Body of pancreas (tissue), 4 donors: Measurements from ENCODE around the gene ZMYND11. TPM values are rescaled to one million over a fixed set of nuclear protein-coding genes. Genes with fewer than 3 reads are reported as not detected.
A peak's percentile ranks its signal among the peaks of the same experiment; 100 is the strongest.

ENCODE experiments used
- ATAC-seq: fragments of 150-250 bp; one replicate; pipeline ENCODE4 v1.9.1; 2016
- DNase-seq, 4 donors: peaks; one replicate each; pipeline ENCODE4 v3.0.0-alpha.2; 2019
- H3K27ac ChIP-seq, 4 donors: fragments of 200-600 bp; sonication (generic); 1 replicate in 3 of 4; 2 replicates in 1 of 4; pipeline versions ENCODE4 v1.5.1 to v1.6.1; 2016 to 2019; ENCODE audit warnings: mild to moderate bottlenecking in 1 of 4, mixed read lengths in 1 of 4, moderate library complexity in 1 of 4
- H3K27me3 ChIP-seq, 2 donors: fragments of 200-600 bp; sonication (generic); one replicate each; pipeline ENCODE4 v1.6.0; 2016; ENCODE audit warnings: mild to moderate bottlenecking in 1 of 2
- H3K36me3 ChIP-seq, 2 donors: fragments of 200-600 bp; sonication (generic); replicated peaks in 1 of 2; 2 replicates each; pipeline ENCODE4 v1.5.1; 2016; ENCODE audit warnings: low read depth in 2 of 2; ENCODE audit not compliant: insufficient read depth in 1 of 2
- H3K4me1 ChIP-seq: fragments of 200-600 bp; sonication (generic); one replicate; pipeline ENCODE4 v1.6.0; 2016
- H3K4me3 ChIP-seq, 2 donors: fragments of 200-600 bp; sonication (generic); 1 replicate in 1 of 2; 2 replicates in 1 of 2; pipeline ENCODE4 v1.5.1; 2016 to 2019
- H3K9me3 ChIP-seq, 3 donors: fragments of 200-600 bp; sonication (generic); 1 replicate in 2 of 3; 2 replicates in 1 of 3; pipeline ENCODE4 v1.5.1; 2016
- CTCF ChIP-seq, 7 experiments: fragments of 450-650 bp in 4 of 7; fragments of 200-600 bp in 3 of 7; sonication (generic) in 3 of 7; IDR thresholded peaks; one replicate each; pipeline ENCODE4 v1.5.1; 2016 to 2019; ENCODE audit warnings: antibody characterized with exemption in 7 of 7
- POLR2A ChIP-seq, 3 donors: fragments of 450-650 bp; IDR thresholded peaks; one replicate each; pipeline ENCODE4 v1.6.1; 2016; ENCODE audit warnings: antibody characterized with exemption in 3 of 3, mild to moderate bottlenecking in 2 of 3
- WGBS, 2 donors: methylation state at CpG; one replicate each; pipeline ENCODE4 v1.1.5; 2017; 5-methylcytosine and 5-hydroxymethylcytosine counted together
- intact Hi-C: fragments of 100-400 bp; cut with DNase I; formaldehyde crosslinking; loops from one replicate; pipeline ENCODE4 v1.15.1; 2023
- total RNA-seq, 2 donors: library from RNA; depleted of rRNA; stranded (reverse); fragments of >200 nt; gene quantifications; one replicate each; pipeline ENCODE4 v1.1.0, GENCODE V29; 2016

ZMYND11 gene
- total RNA-seq, 2 donors from 2014 or later: 37.6 to 43.8 TPM

GRCh38 chr10:201328-201771, 66.1 kb downstream of the ZMYND11 start:
- no peaks in the 10 kb centered on the region for H3K27me3 ChIP-seq
- DNase-seq: no peak
- H3K4me1 ChIP-seq: no peaks in the 10 kb centered on the region
- H3K36me3 ChIP-seq: no peaks in the 10 kb centered on the region
- no peaks in the 10 kb centered on the region for H3K9me3 ChIP-seq
- no peak for ATAC-seq
- no peak overlapping the region for H3K4me3 ChIP-seq
- 87 to 93% methylated on average over 6 of the region's 6 CpGs for WGBS, 2 donors
- no peak overlapping the region for H3K27ac ChIP-seq
- no peak for TF ChIP-seq CTCF (IDR thresholded peaks at IDR 0.05)
- no peak for TF ChIP-seq POLR2A (IDR thresholded peaks at IDR 0.05)
- intact Hi-C loops: no loop called here

DNA sequence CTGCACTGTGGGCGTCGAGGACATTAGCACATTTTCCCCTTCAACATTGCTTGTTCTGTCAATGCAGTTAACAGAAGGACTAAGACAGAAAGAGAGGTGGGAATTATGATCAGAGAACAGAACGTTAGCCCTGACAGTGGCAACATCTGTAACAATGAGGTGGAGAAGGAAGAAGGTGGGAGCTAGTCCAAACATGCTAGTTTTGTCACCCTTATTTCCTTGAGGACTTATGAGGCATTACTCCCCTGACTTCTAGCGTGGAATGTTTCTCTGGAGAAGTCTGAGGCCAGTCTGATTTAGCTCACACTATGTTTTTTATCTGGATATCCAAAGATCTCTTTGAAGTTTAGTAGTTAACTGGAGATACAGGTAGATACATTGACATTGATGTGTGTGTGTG, 73.4 kb downstream of the ZMYND11 start:
- intact Hi-C loops: no loop called here
- ATAC-seq (no peak), DNase-seq (no peak)
- Histone ChIP-seq H3K27me3 (no peaks in the 10 kb centered on the region), H3K9me3 (no peaks in the 10 kb centered on the region), H3K27ac (no peak overlapping the region), H3K36me3 (no peaks in the 10 kb centered on the region), H3K4me3 (no peak overlapping the region), H3K4me1 (peaks cover 6% of the 10 kb centered on the region)
- TF ChIP-seq POLR2A (IDR thresholded peaks at IDR 0.05): no peak
- WGBS, 2 donors: 93 to 96% methylated on average over 4 of the region's 4 CpGs

GRCh38 chr10:209357-209756, 74.1 kb downstream of the ZMYND11 start:
- Histone ChIP-seq H3K27me3 (no peaks in the 10 kb centered on the region), H3K9me3 (no peaks in the 10 kb centered on the region), H3K4me1 (peaks cover 6% of the 10 kb centered on the region), H3K4me3 (no peak overlapping the region), H3K36me3 (no peaks in the 10 kb centered on the region), H3K27ac (no peak overlapping the region)
- DNase-seq (no peak), ATAC-seq (no peak)
- intact Hi-C loops: no loop called here
- TF ChIP-seq CTCF (IDR thresholded peaks at IDR 0.05) (peak in 2 of 7 experiments; percentile 4 to 22), POLR2A (IDR thresholded peaks at IDR 0.05) (no peak)
- WGBS, 2 donors: 90 to 92% methylated on average over 6 of the region's 6 CpGs

- Histone ChIP-seq H3K9me3 (no peaks in the 10 kb centered on the region), H3K4me3 (no peak overlapping the region), H3K36me3 (no peaks in the 10 kb centered on the region), H3K27me3 (no peaks in the 10 kb centered on the region), H3K27ac (no peak overlapping the region), H3K4me1 (peaks cover 6% of the 10 kb centered on the region)
- intact Hi-C loops: no loop called here
- 74 to 75% methylated on average over 5 of the region's 5 CpGs for WGBS, 2 donors
- ATAC-seq (no peak), DNase-seq (no peak)
- TF ChIP-seq CTCF (IDR thresholded peaks at IDR 0.05): no peak
- no peak for TF ChIP-seq POLR2A (IDR thresholded peaks at IDR 0.05)
Measured at GRCh38 chr10:210297-210696, 75.0 kb downstream of the ZMYND11 start.

DNA sequence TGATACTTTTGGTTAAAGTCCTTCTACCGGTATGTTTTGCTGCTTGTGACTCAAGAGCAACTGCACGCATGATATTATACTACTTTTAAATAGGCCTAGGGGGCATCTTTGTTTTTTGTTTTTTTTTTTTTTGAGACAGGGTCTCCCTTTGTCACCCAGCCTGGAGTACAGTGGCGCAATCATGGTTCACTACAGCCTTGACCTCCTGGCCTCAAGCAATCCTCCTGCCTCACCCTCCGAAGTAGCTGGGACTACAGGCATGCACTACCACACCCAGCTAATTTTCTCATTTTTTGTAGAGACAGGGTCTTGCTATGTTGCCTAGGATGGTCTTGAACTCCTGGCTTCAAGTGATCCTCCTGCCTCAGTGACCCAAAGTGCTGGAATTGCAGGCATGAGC, 80.2 kb downstream of the ZMYND11 start:
- intact Hi-C loops: no loop called here
- Histone ChIP-seq H3K27me3 (no peaks in the 10 kb centered on the region), H3K4me3 (no peak overlapping the region), H3K4me1 (peaks cover 6% of the 10 kb centered on the region), H3K27ac (no peak overlapping the region), H3K36me3 (no peaks in the 10 kb centered on the region), H3K9me3 (no peaks in the 10 kb centered on the region)
- no peak for DNase-seq
- no peak for ATAC-seq
- 95 to 98% methylated on average over 4 of the region's 4 CpGs for WGBS, 2 donors
- TF ChIP-seq POLR2A (IDR thresholded peaks at IDR 0.05) (no peak), CTCF (IDR thresholded peaks at IDR 0.05) (no peak)
